Stomach (tissue), 9 donors: ENCODE measurements around the gene RAB1B. TPM values are rescaled to one million over a fixed set of nuclear protein-coding genes. Genes with fewer than 3 reads are reported as not detected.

Experiments
- DNase-seq, 2 donors: peaks; one replicate each; pipeline versions ENCODE4 v3.0.0 to v3.0.0-alpha.2; 2013 to 2019
- H3K27ac ChIP-seq, 5 donors: fragments of 200-600 bp in 4 of 5; sonication (generic) in 4 of 5; one replicate each; pipeline ENCODE4 v1.5.1; 2013 to 2019; ENCODE audit warnings: mild to moderate bottlenecking in 1 of 5, moderate library complexity in 1 of 5
- H3K27me3 ChIP-seq, 3 donors: fragments of 200-600 bp; sonication (generic); one replicate each; pipeline ENCODE4 v1.5.1; 2017 to 2019; ENCODE audit warnings: mixed run types in 1 of 3
- H3K36me3 ChIP-seq, 4 donors: fragments of 200-600 bp; sonication (generic); 1 replicate in 3 of 4; 2 replicates in 1 of 4; pipeline ENCODE4 v1.5.1; 2016 to 2019
- H3K4me1 ChIP-seq, 4 donors: fragments of 200-600 bp; sonication (generic); one replicate each; pipeline ENCODE4 v1.5.1; 2016 to 2019
- H3K4me3 ChIP-seq, 4 donors: fragments of 200-600 bp; sonication (generic) in 3 of 4; one replicate each; pipeline ENCODE4 v1.5.1; 2016 to 2019; ENCODE audit warnings: mild to moderate bottlenecking in 1 of 4
- H3K9me3 ChIP-seq, 4 donors: fragments of 200-600 bp; sonication (generic); one replicate each; pipeline ENCODE4 v1.5.1; 2016 to 2019
- EP300 ChIP-seq: sonication (generic); formaldehyde crosslinking; IDR thresholded peaks from one replicate; pipeline ENCODE4 v1.6.1; 2017; ENCODE audit warnings: antibody characterized with exemption
- POLR2A ChIP-seq, 4 donors: fragments of 450-650 bp; IDR thresholded peaks; one replicate each; pipeline ENCODE4 v1.6.1; 2016; ENCODE audit warnings: antibody characterized with exemption in 4 of 4, control low read depth in 2 of 4, mild to moderate bottlenecking in 1 of 4, moderate library complexity in 1 of 4
- POLR2AphosphoS5 ChIP-seq, 3 donors: sonication (generic); formaldehyde crosslinking; IDR thresholded peaks; one replicate each; pipeline ENCODE4 v1.6.1; 2016; ENCODE audit warnings: antibody characterized with exemption in 3 of 3
- WGBS, 5 donors: extraction: QIAGEN DNeasy Blood & Tissue Kit in 3 of 5; methylation state at CpG; one replicate each; pipeline versions ENCODE4 v1.1.5 to v1.1.7; 2013 to 2018; 5-methylcytosine and 5-hydroxymethylcytosine counted together
- intact Hi-C: fragments of 100-400 bp; cut with DNase I; formaldehyde crosslinking; loops from one replicate; pipeline ENCODE4 v1.15.1; 2023; ENCODE audit warnings: low total_unique reads
- polyA plus RNA-seq, 3 donors: library from polyadenylated mRNA; stranded (reverse); fragments of 200-250 nt; gene quantifications; one replicate each; pipeline ENCODE4 v1.2.3, GENCODE V29; 2013
- total RNA-seq, 5 donors: library from RNA; depleted of rRNA; stranded (reverse); fragments of >200 nt; gene quantifications; one replicate each; pipeline versions ENCODE4 v1.1.0 to v1.2.3, GENCODE V29; 2014 to 2016
- TF ChIP-seq, protein P1 (sequence below), 7 experiments: fragments of 450-650 bp in 4 of 7; fragments of 200-600 bp in 3 of 7; sonication (generic) in 3 of 7; IDR thresholded peaks; one replicate each; pipeline ENCODE4 v1.5.1; 2016 to 2019; ENCODE audit warnings: antibody characterized with exemption in 7 of 7, control low read depth in 2 of 7, mild to moderate bottlenecking in 1 of 7
- donor health status: healthy with polysubstance abuse.
- donor health status: Bipolar disorder and iron deficiency.
- donor health status: healthy.

Gene RAB1B
- total and polyA plus RNA-seq, 8 donors: 19.3 to 170 (median 82.3) TPM

DNA sequence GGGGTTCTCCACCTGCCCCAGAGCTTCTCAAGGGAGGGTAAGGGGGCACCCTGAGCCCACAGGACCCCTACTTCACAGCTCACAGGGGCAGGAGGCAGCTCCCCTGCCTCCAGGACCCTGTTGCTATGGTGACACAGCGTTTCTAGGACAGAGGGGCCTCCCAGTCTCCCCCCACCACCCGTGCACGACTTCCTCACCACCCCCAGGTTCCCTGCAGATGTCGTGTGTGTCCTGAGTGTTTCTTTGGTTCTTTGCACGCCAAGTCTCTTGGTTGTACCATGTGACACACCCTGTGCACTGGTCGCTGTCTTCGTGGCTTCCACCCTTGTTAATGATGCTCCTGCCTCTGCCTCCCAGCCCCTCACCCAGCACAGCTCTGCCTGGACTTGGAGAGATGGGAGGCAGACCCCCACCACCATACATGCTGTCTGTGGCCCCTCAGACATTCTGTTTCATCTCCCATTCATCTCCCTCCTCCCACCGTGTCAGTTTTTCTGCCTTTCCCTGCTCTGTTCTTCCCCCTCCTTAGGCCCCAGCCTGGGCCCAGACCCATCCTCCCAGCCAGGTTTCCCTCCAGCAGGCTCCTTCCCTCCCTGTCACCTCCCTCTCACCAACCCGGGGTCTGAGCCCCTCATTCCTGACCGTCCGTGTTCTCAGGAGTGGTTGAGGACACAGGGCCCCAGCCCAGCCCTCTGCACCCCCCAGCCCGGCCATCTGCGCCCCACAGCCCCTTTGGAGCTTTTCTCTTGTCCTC, 24.5 kb upstream of the RAB1B start:
- no peaks in the 10 kb centered on the region for H3K9me3 ChIP-seq
- no peaks in the 10 kb centered on the region for H3K4me1 ChIP-seq
- intact Hi-C loops: no loop called here
- TF ChIP-seq, protein P1, sequence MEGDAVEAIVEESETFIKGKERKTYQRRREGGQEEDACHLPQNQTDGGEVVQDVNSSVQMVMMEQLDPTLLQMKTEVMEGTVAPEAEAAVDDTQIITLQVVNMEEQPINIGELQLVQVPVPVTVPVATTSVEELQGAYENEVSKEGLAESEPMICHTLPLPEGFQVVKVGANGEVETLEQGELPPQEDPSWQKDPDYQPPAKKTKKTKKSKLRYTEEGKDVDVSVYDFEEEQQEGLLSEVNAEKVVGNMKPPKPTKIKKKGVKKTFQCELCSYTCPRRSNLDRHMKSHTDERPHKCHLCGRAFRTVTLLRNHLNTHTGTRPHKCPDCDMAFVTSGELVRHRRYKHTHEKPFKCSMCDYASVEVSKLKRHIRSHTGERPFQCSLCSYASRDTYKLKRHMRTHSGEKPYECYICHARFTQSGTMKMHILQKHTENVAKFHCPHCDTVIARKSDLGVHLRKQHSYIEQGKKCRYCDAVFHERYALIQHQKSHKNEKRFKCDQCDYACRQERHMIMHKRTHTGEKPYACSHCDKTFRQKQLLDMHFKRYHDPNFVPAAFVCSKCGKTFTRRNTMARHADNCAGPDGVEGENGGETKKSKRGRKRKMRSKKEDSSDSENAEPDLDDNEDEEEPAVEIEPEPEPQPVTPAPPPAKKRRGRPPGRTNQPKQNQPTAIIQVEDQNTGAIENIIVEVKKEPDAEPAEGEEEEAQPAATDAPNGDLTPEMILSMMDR (IDR thresholded peaks at IDR 0.05): no peak
- no peak overlapping the region for H3K4me3 ChIP-seq
- no peak overlapping the region for H3K27ac ChIP-seq
- no peak for DNase-seq
- H3K27me3 ChIP-seq: no peaks in the 10 kb centered on the region
- peaks cover 11 to 88% (median 83%) of the 10 kb centered on the region in 4 donors for H3K36me3 ChIP-seq
- WGBS, 5 donors: 78 to 87% (median 79%) methylated on average over 13 of the region's 13 CpGs

DNA sequence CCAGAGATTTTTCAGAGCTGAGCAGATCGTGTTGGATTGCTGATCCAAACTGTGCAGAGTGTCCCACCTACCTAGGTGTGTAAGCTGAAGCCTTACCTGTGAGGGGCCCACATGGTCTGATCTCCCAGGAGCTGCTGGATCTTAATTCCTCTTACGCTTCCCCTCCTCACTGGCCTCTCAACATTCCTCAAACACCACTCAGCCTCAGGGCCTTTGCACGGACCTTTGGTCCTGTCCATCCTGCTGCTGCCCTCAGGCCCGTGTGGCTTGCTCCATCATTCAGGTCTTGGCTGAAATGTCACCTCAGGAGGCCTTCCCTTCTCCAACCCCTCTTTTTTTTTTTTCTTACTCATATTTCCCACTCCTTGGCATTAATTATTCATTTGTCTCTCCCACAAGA, 21.1 kb upstream of the RAB1B start:
- H3K27me3 ChIP-seq: no peaks in the 10 kb centered on the region
- intact Hi-C loops: no loop called here
- TF ChIP-seq EP300 (no peak), POLR2AphosphoS5 (IDR thresholded peaks at IDR 0.05) (no peak), POLR2A (IDR thresholded peaks at IDR 0.05) (no peak)
- TF ChIP-seq, protein P1 (IDR thresholded peaks at IDR 0.05): no peak
- WGBS, 5 donors: 83 to 93% (median 91%) methylated on average over 4 of the region's 4 CpGs
- H3K27ac ChIP-seq: no peak overlapping the region
- DNase-seq: no peak
- no peak overlapping the region for H3K4me3 ChIP-seq
- no peaks in the 10 kb centered on the region for H3K9me3 ChIP-seq
- no peaks in the 10 kb centered on the region for H3K4me1 ChIP-seq
- H3K36me3 ChIP-seq: peaks cover 0 to 74% (median 65%) of the 10 kb centered on the region in 4 donors

DNA sequence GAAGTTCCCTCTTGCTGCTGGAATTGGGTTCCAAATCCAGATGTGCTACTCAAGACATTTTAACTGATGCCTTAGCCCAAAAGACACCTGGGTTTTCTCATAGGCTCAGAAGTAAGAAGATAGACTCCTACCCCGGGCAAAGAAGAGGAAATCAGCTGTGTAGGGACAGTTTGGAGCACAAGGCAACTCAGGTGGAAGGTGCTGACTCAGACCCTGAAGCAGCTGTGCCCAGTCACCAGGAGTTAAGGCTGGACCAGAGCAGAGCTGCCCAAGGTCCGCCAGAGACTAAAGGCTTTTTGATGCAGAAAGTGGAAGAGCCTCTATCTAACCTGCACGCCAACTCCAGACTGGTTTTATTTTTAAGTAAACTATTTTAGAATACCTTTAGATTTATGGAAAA, 20.6 kb upstream of the RAB1B start:
- intact Hi-C loops: no loop called here
- no peak for DNase-seq
- TF ChIP-seq, protein P1 (IDR thresholded peaks at IDR 0.05): no peak
- no peak for TF ChIP-seq POLR2AphosphoS5 (IDR thresholded peaks at IDR 0.05)
- TF ChIP-seq EP300: no peak
- TF ChIP-seq POLR2A (IDR thresholded peaks at IDR 0.05): no peak
- Histone ChIP-seq H3K4me3 (no peak overlapping the region), H3K9me3 (no peaks in the 10 kb centered on the region), H3K36me3 (peaks cover 0 to 68% (median 60%) of the 10 kb centered on the region in 4 donors), H3K27ac (no peak overlapping the region), H3K27me3 (no peaks in the 10 kb centered on the region), H3K4me1 (no peaks in the 10 kb centered on the region)
- WGBS, 5 donors: 78 to 88% (median 86%) methylated on average over 3 of the region's 3 CpGs

DNA sequence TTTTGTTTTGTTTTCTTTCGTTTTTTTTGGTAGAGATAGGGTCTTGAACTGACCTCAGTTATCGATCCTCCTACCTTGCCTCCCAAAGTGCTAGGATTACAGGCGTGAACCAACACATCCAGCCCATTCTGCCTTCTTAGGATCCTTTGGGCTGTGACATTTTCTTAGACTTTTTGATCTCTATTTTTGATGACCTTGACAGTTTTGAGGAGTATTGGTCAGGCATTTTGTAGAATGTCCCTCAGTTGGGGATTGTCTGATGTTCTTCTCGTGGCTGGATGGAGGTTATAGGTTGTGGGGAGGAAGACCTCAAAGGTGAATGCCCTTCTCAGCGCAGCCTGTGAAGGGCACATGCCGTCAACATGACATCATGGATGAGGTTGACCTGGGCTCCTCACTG, 19.5 kb upstream of the RAB1B start:
- 84 to 89% (median 85%) methylated on average over 6 of the region's 6 CpGs for WGBS, 5 donors
- intact Hi-C loops: no loop called here

More for the DNA sequence above, 19.5 kb upstream of the RAB1B start:
- Histone ChIP-seq H3K36me3 (peaks cover 0 to 57% (median 49%) of the 10 kb centered on the region in 4 donors), H3K27me3 (no peaks in the 10 kb centered on the region), H3K4me3 (no peak overlapping the region), H3K4me1 (no peaks in the 10 kb centered on the region), H3K27ac (no peak overlapping the region), H3K9me3 (no peaks in the 10 kb centered on the region)
- no peak for TF ChIP-seq POLR2A (IDR thresholded peaks at IDR 0.05)
- TF ChIP-seq, protein P1 (IDR thresholded peaks at IDR 0.05): no peak
- no peak for TF ChIP-seq POLR2AphosphoS5 (IDR thresholded peaks at IDR 0.05)
- no peak for TF ChIP-seq EP300
- no peak for DNase-seq
